Thyroid gland (tissue), 4 donors: ENCODE measurements around the gene PLXNC1.

Experiments used
- POLR2A ChIP-seq, 2 donors: fragments of 450-650 bp; IDR thresholded peaks; one replicate each; pipeline ENCODE4 v1.6.1; 2017; ENCODE audit warnings: antibody characterized with exemption in 2 of 2, mild to moderate bottlenecking in 2 of 2, moderate library complexity in 1 of 2
- TF ChIP-seq, protein P1 (sequence below), 6 experiments: fragments of 200-600 bp in 3 of 6; fragments of 450-650 bp in 3 of 6; sonication (generic) in 3 of 6; IDR thresholded peaks; one replicate each; pipeline ENCODE4 v1.5.1; 2016 to 2019; ENCODE audit warnings: antibody characterized with exemption in 6 of 6, mild to moderate bottlenecking in 2 of 6, inconsistent platforms in 1 of 6, moderate library complexity in 1 of 6

DNA sequence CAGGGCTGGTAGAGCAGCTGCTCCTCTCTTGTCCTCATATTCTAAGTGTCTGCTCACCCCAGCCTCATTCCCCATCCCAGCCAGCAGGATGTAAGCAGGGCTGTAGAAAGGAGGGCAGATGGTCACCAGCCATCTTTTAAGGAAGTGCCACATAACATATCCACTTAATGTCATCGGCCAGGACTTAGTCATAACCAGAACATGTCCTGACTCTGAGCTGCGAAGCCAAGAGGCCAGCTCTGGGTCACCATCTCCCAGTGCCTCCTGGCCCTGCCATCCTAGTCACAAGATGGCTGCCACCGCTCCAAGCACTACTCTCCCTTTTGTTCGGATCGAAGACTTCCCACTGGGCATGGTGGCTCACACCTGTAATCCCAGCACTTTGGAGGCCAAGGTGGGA lies 123.9 kb downstream of the PLXNC1 start:
- TF ChIP-seq, protein P1, sequence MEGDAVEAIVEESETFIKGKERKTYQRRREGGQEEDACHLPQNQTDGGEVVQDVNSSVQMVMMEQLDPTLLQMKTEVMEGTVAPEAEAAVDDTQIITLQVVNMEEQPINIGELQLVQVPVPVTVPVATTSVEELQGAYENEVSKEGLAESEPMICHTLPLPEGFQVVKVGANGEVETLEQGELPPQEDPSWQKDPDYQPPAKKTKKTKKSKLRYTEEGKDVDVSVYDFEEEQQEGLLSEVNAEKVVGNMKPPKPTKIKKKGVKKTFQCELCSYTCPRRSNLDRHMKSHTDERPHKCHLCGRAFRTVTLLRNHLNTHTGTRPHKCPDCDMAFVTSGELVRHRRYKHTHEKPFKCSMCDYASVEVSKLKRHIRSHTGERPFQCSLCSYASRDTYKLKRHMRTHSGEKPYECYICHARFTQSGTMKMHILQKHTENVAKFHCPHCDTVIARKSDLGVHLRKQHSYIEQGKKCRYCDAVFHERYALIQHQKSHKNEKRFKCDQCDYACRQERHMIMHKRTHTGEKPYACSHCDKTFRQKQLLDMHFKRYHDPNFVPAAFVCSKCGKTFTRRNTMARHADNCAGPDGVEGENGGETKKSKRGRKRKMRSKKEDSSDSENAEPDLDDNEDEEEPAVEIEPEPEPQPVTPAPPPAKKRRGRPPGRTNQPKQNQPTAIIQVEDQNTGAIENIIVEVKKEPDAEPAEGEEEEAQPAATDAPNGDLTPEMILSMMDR (IDR thresholded peaks at IDR 0.05) = no peak
- TF ChIP-seq POLR2A (IDR thresholded peaks at IDR 0.05) = no peak
